Tibial nerve (tissue), 4 donors: ENCODE results near the gene SETD3. TPM values are rescaled to one million over a fixed set of nuclear protein-coding genes. Genes with fewer than 3 reads are reported as not detected.

Source experiments
- DNase-seq, 2 donors: peaks; one replicate each; pipeline ENCODE4 v3.0.0-alpha.2; 2019; ENCODE audit warnings: low spot score in 2 of 2
- H3K27ac ChIP-seq, 4 donors: fragments of 200-600 bp; sonication (generic) in 3 of 4; one replicate each; pipeline ENCODE4 v1.5.1; 2017 to 2019; ENCODE audit warnings: mild to moderate bottlenecking in 1 of 4
- H3K27me3 ChIP-seq, 2 donors: fragments of 200-600 bp; sonication (generic) in 1 of 2; one replicate each; pipeline versions ENCODE4 v1.5.1 to v1.6.0; 2017 to 2019
- H3K36me3 ChIP-seq, 3 donors: fragments of 200-600 bp; sonication (generic); one replicate each; pipeline ENCODE4 v1.5.1; 2018 to 2019
- H3K4me1 ChIP-seq, 4 donors: fragments of 200-600 bp; sonication (generic) in 3 of 4; one replicate each; pipeline ENCODE4 v1.5.1; 2017 to 2019
- H3K4me3 ChIP-seq, 4 donors: fragments of 200-600 bp; sonication (generic) in 3 of 4; one replicate each; pipeline ENCODE4 v1.5.1; 2017 to 2019; ENCODE audit warnings: mild to moderate bottlenecking in 1 of 4, moderate library complexity in 1 of 4
- H3K9me3 ChIP-seq, 4 donors: fragments of 200-600 bp; sonication (generic) in 3 of 4; one replicate each; pipeline ENCODE4 v1.5.1; 2017 to 2019
- EP300 ChIP-seq, 2 donors: sonication (generic); formaldehyde crosslinking; IDR thresholded peaks; one replicate each; pipeline ENCODE4 v1.6.1; 2017; ENCODE audit warnings: antibody characterized with exemption in 2 of 2, mild to moderate bottlenecking in 1 of 2
- POLR2A ChIP-seq, 2 donors: fragments of 450-650 bp; IDR thresholded peaks; one replicate each; pipeline ENCODE4 v1.6.1; 2017; ENCODE audit warnings: antibody characterized with exemption in 2 of 2, mild to moderate bottlenecking in 2 of 2, moderate library complexity in 2 of 2
- WGBS, 2 donors: methylation state at CpG; one replicate each; pipeline ENCODE4 v1.1.5; 2018; 5-methylcytosine and 5-hydroxymethylcytosine counted together
- total RNA-seq, 4 donors: library from RNA; depleted of rRNA; stranded (reverse); fragments of >200 nt; gene quantifications; one replicate each; pipeline ENCODE4 v1.1.0, GENCODE V29; 2016
- TF ChIP-seq, protein P1 (sequence below), 5 experiments: fragments of 200-600 bp in 3 of 5; fragments of 450-650 bp in 2 of 5; sonication (generic) in 3 of 5; IDR thresholded peaks; one replicate each; pipeline ENCODE4 v1.5.1; 2016 to 2019; ENCODE audit warnings: antibody characterized with exemption in 5 of 5, mild to moderate bottlenecking in 3 of 5, moderate library complexity in 2 of 5

The SETD3 gene
- total RNA-seq, 4 donors from 2014 or later: 63.3 to 118 (median 80.6) TPM

DNA sequence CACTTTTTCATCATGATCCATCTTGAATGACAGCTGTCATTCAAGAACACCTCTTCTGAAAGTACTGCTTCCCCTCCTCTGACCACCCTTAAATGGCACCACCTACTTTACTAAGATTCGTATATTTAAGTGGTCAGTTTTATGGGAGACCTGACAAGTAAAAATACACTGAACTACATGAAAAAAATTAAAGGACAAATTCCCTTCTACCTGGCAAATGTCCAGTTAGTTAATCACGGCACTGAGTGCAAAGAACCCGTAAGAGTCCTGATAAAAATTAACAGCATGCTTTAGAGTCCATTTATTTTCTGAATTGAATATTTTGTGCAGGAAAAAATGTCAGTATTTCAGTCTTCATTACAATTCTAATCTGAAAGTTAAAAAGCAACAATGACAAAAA, 48.7 kb downstream of the SETD3 start:
- DNase-seq: no peak
- Histone ChIP-seq H3K4me3 (no peak overlapping the region), H3K27me3 (no peaks in the 10 kb centered on the region), H3K27ac (no peak overlapping the region), H3K4me1 (peaks cover 0 to 9% (median 0%) of the 10 kb centered on the region in 4 donors), H3K9me3 (peaks cover 0 to 8% (median 0%) of the 10 kb centered on the region in 4 donors), H3K36me3 (peaks cover 0 to 74% (median 0%) of the 10 kb centered on the region in 3 donors)
- 47 to 52% methylated on average over 3 of the region's 3 CpGs for WGBS, 2 donors
- TF ChIP-seq POLR2A (IDR thresholded peaks at IDR 0.05): no peak
- TF ChIP-seq, protein P1, sequence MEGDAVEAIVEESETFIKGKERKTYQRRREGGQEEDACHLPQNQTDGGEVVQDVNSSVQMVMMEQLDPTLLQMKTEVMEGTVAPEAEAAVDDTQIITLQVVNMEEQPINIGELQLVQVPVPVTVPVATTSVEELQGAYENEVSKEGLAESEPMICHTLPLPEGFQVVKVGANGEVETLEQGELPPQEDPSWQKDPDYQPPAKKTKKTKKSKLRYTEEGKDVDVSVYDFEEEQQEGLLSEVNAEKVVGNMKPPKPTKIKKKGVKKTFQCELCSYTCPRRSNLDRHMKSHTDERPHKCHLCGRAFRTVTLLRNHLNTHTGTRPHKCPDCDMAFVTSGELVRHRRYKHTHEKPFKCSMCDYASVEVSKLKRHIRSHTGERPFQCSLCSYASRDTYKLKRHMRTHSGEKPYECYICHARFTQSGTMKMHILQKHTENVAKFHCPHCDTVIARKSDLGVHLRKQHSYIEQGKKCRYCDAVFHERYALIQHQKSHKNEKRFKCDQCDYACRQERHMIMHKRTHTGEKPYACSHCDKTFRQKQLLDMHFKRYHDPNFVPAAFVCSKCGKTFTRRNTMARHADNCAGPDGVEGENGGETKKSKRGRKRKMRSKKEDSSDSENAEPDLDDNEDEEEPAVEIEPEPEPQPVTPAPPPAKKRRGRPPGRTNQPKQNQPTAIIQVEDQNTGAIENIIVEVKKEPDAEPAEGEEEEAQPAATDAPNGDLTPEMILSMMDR (IDR thresholded peaks at IDR 0.05): no peak
- no peak for TF ChIP-seq EP300 (IDR thresholded peaks at IDR 0.05)

DNA sequence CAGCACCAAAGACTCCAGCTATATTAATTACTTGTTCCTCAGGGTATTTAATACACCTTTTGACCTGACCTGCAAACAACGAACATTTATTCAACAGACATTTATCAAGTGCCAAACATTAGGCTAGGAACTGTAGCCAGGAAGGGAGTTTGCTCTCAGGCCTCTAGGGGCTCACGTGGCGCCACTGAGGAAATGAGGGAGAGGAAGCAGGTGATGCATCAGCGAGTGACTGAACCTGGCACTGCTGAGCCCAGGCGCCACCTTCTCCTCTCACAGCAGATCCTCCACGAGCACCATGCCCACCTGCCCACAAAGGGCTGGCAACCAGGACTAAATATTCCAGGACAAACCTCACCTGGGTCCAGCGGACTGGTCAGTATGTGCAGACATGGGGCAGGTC, 50.2 kb downstream of the SETD3 start:
- H3K4me1 ChIP-seq: no peaks in the 10 kb centered on the region
- H3K27me3 ChIP-seq: no peaks in the 10 kb centered on the region
- DNase-seq: no peak
- no peak overlapping the region for H3K27ac ChIP-seq
- WGBS, 2 donors: 73 to 76% methylated on average over 7 of the region's 7 CpGs
- peaks cover 0 to 8% (median 0%) of the 10 kb centered on the region in 4 donors for H3K9me3 ChIP-seq
- H3K4me3 ChIP-seq: no peak overlapping the region
- peaks cover 0 to 68% (median 0%) of the 10 kb centered on the region in 3 donors for H3K36me3 ChIP-seq
- no peak for TF ChIP-seq EP300 (IDR thresholded peaks at IDR 0.05)
- TF ChIP-seq, protein P1 (IDR thresholded peaks at IDR 0.05): no peak
- TF ChIP-seq POLR2A (IDR thresholded peaks at IDR 0.05): no peak

DNA sequence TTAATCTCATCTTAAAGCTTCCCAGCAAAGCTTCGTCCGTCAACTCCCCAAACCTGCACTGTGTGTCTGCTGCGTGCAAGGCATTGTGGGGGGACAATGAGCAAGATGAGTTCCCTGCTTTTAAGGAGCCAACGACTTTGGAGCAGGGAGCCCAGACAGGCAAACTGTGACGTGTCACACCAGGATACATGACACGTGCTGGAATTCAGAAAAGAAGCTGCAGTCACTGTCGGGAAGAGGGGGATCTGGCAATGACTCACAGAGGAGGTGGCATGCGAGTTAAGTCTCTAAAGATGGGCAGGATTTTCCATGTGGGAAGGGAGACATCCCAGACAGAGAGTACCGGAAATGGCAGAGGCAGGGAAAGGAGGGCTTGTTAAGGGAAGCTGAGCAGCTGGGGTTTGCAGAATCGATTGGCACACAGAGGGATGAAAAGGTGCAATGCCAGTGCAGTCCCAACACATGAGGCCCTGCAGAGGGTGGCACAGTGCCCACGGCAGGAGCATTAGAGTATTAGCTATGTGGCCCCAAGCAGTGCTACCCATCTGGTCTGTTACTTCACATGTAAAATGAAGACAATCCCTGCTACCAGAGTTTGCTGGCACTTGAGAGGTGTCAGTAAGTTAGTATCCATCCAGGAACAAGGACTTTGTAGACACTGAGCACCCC, 52.9 kb downstream of the SETD3 start:
- WGBS, 2 donors: 79% methylated on average over 11 of the region's 11 CpGs
- H3K27ac ChIP-seq: no peak overlapping the region
- peaks cover 0 to 4% (median 0%) of the 10 kb centered on the region in 4 donors for H3K4me1 ChIP-seq
- H3K9me3 ChIP-seq: peaks cover 0 to 8% (median 0%) of the 10 kb centered on the region in 4 donors
- peaks cover 0 to 63% (median 0%) of the 10 kb centered on the region in 3 donors for H3K36me3 ChIP-seq
- H3K4me3 ChIP-seq: no peak overlapping the region
- DNase-seq: no peak
- no peak for TF ChIP-seq EP300 (IDR thresholded peaks at IDR 0.05)
- TF ChIP-seq, protein P1 (IDR thresholded peaks at IDR 0.05): no peak
- TF ChIP-seq POLR2A (IDR thresholded peaks at IDR 0.05): no peak
- no peaks in the 10 kb centered on the region for H3K27me3 ChIP-seq

DNA sequence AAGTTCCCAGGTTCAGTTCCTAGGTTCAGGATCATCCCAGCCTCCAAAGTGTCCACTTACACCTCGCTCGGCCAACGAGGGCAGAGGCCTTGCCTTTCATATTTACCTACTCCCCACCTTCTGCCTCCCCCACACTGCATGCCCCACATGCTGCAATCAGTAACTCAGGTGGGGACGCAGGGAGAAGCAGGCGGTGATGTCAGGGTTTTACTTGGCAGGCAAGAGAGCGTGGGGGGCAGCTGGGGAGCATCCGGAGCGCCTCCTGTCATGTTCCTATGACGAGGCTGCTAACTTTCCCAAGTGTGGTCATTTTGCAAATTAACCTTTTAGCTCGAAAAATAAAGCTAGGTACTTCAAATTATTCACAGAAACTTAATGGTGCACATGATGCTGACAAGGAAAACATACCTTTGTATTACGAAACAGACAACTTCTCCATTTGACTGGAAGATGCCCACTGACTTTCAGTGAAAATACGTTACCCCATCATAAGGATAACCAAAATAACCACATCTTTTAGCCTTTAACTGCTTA, 53.8 kb downstream of the SETD3 start:
- no peak overlapping the region for H3K4me3 ChIP-seq
- TF ChIP-seq POLR2A (IDR thresholded peaks at IDR 0.05): no peak
- TF ChIP-seq, protein P1 (IDR thresholded peaks at IDR 0.05): no peak
- no peak for TF ChIP-seq EP300 (IDR thresholded peaks at IDR 0.05)
- 86 to 90% methylated on average over 12 of the region's 12 CpGs for WGBS, 2 donors
- H3K4me1 ChIP-seq: peaks cover 0 to 4% (median 0%) of the 10 kb centered on the region in 4 donors
- DNase-seq: no peak
- H3K27me3 ChIP-seq: no peaks in the 10 kb centered on the region
- peaks cover 0 to 8% (median 0%) of the 10 kb centered on the region in 4 donors for H3K9me3 ChIP-seq
- no peak overlapping the region for H3K27ac ChIP-seq
- peaks cover 0 to 63% (median 0%) of the 10 kb centered on the region in 3 donors for H3K36me3 ChIP-seq

DNA sequence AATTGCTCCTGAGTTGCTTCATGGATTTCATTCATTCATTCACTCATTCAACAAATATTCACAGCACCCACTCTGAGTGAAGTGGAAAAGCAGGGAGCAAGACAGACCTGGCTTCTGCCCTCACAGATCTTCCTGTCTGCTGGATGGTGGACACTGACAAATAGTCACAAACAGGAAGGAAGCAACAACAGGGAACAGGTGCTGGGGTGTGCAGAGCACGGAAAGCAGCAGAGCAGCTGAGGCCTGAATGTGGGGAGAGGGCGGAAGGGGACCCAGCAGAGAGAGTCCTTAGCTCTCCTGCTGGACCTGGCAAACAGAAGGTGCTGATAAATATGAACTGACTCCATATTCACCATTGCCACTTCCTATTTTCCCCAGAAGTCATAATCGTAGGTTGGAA, 54.4 kb downstream of the SETD3 start:
- Histone ChIP-seq H3K27me3 (no peaks in the 10 kb centered on the region), H3K27ac (no peak overlapping the region), H3K4me3 (no peak overlapping the region), H3K36me3 (peaks cover 0 to 63% (median 0%) of the 10 kb centered on the region in 3 donors), H3K9me3 (peaks cover 0 to 8% (median 0%) of the 10 kb centered on the region in 4 donors), H3K4me1 (peaks cover 0 to 4% (median 0%) of the 10 kb centered on the region in 4 donors)
- no peak for TF ChIP-seq EP300 (IDR thresholded peaks at IDR 0.05)
- TF ChIP-seq, protein P1 (IDR thresholded peaks at IDR 0.05): no peak
- no peak for TF ChIP-seq POLR2A (IDR thresholded peaks at IDR 0.05)
- no peak for DNase-seq
- WGBS, 2 donors: 87 to 93% methylated on average over 3 of the region's 3 CpGs
